Measurements from ENCODE around the gene NCKAP5.
"Not testable (repeated sequence)": the region's sequence is repeated elsewhere in the genome, so short reads cannot be mapped to it uniquely, and the experiment has no call there.

The NCKAP5 gene

DNA sequence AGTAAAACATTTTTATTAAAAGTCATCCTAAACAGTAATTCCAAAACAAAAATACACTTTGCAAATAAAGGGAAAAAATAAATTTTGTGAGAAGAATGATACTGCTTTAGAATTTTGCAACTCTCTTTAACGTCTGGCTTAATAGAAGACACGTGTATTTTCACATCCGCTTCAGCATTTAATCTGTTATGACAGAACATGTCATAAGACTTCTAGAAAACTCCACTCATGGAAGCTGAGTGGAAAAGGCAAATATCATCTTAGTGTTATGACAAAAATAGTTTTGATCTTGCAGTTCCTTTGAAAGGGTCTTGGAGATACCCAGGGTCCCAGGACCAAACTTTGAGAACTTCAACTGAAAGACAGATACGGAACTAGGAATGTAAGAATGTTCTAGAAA is 350.1 kb downstream of the NCKAP5 start:
- DNase-seq (ENCODE audit: low read depth) = no peak
- H3K4me3 ChIP-seq (ENCODE audit: low read depth, low read length) = no peak overlapping the region
- TF ChIP-seq CTCF (IDR thresholded peaks at IDR 0.05; ENCODE audit: insufficient read depth, low read depth, low read length, missing control alignments) = no peak

DNA sequence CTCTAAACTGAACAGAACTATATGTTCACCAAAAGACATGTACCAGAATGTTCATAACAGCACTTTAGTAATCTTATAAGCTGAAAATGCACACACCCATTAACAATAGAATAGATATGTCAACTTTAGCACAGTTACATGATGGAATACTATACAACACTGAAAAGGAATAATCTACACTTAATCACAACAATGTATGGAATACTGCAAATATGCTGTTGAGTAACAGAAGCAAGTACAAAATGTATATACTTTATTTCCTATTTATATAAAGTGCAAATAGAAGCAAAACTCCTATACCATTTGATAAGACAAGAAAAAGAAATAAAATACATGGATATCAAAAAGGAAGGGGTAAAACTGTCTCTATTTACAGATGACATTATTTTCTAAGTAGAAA is 352.8 kb downstream of the NCKAP5 start:
- no peak overlapping the region for H3K4me3 ChIP-seq (ENCODE audit: low read depth, low read length)
- no peak for DNase-seq (ENCODE audit: low read depth)
- no peak for TF ChIP-seq CTCF (IDR thresholded peaks at IDR 0.05; ENCODE audit: insufficient read depth, low read depth, low read length, missing control alignments)

DNA sequence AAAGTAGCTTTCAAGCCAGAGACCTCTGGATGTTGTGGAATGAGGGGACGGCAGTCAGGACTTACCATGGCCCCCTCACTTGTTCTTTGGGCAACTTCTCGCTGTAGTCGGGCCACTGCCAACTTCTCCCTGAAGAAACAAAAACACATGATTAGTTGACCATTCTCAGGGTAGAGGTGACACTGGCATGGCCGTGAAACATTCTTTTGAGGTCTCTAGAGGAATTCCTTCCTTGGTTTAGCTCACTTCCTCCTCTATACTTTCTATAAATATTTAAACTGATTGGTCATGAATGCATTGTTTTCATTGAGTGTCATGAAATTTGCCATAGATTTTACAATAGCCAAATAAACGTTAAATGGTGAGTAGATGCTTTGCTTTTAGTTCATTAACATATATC is 354.6 kb downstream of the NCKAP5 start:
- TF ChIP-seq CTCF (IDR thresholded peaks at IDR 0.05; ENCODE audit: insufficient read depth, low read depth, low read length, missing control alignments) = no peak
- DNase-seq (ENCODE audit: low read depth) = no peak
- H3K4me3 ChIP-seq (ENCODE audit: low read depth, low read length) = no peak overlapping the region

DNA sequence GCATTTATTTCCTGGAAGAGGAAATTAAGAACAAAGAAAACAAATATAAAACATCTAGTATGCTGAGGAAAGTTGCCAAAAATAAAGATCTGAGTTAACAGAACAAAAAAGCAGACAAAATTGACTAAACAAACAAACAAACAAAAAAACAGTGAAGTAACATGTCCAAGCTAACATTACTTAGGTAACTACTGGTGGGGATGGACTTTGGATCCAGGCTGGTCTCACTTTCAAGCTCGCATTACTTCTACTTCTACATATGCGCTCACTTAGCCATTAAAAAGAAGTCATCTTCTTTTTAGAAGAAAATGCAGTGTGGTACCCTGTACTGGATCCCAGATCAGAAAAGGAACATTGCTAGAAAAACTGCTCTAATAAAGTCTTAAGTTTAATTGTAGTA is 358.9 kb downstream of the NCKAP5 start:
- no peak for DNase-seq (ENCODE audit: low read depth)
- no peak overlapping the region for H3K4me3 ChIP-seq (ENCODE audit: low read depth, low read length)
- no peak for TF ChIP-seq CTCF (IDR thresholded peaks at IDR 0.05; ENCODE audit: insufficient read depth, low read depth, low read length, missing control alignments)

DNA sequence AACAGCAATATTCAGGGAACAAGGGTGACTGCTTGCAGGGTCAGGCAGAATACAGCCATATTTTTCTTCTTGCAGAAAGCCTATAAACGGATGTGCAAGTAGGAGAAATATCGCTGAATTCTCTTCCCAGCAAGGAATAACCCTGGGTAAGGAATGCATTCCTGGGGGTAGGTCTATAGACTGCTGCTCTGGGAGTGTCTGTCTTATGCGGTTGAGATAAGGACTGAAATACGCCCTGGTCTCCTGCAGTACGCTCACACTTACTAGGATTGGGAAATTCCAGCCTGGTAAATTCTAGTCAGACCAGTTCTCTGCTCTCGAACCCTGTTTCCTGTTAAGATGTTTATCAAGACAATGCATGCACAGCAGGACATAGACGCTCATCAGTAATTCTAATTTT is 361.6 kb downstream of the NCKAP5 start:
- not testable (repeated sequence) for H3K4me3 ChIP-seq (ENCODE audit: low read depth, low read length); DNase-seq (ENCODE audit: low read depth)

- no peak overlapping the region for H3K4me3 ChIP-seq (ENCODE audit: low read depth, low read length)
- DNase-seq (ENCODE audit: low read depth) = no peak
- no peak for TF ChIP-seq CTCF (IDR thresholded peaks at IDR 0.05; ENCODE audit: insufficient read depth, low read depth, low read length, missing control alignments)
These were observed 363.8 kb downstream of the NCKAP5 start for GRCh38 chr2:133204421-133204820.

GRCh38 chr2:133200684-133201421 is 367.4 kb downstream of the NCKAP5 start:
- no peak overlapping the region for H3K4me3 ChIP-seq (ENCODE audit: low read depth, low read length)
- DNase-seq (ENCODE audit: low read depth) = no peak

More at GRCh38 chr2:133200684-133201421, 367.4 kb downstream of the NCKAP5 start:
- TF ChIP-seq CTCF (IDR thresholded peaks at IDR 0.05; ENCODE audit: insufficient read depth, low read depth, low read length, missing control alignments) = no peak

Measured in GM12865 (cell line).